ENCODE results near the gene PTTG1IP. TPM values are rescaled to one million over a fixed set of nuclear protein-coding genes. Genes with fewer than 3 reads are reported as not detected.
"Not testable (repeated sequence)": the region's sequence is repeated elsewhere in the genome, so short reads cannot be mapped to it uniquely, and the experiment has no call there.

The PTTG1IP gene
- total and polyA plus RNA-seq, 2 experiments from 2014 or later = 676 to 814 TPM

DNA sequence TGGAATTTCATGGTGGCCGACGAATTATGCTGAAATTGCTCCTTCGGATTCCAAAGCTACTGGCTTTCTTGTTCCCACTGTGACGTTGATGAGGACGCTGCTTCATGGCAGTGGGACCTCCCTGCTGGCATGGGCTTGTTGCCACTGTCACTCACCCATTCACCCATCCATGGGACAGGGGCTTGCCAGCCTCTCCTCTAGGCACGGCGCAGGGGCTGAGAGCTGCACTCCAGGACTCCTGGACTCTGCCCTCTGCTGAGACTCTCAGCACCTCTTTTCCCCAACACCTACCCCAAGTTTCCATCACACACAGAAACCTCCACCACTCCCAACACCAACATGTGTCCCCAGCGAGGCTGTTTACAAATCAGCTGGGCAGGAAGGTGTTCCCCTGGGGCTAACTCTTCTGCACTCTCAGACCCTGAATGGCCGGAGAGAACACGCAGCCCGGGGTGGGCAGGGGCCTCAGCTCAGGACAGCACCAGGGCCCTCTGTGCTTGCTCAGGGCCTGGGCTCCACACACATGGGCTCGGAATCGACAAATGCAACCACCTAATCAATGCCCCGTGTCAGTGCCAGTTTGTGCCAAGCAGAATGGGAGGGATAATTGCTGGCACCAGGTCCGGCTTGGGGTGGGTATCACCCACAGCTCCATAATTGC is 44.1 kb upstream of the PTTG1IP start:
- H3K9me3 ChIP-seq (ENCODE audit: low read depth) = no peaks in the 10 kb centered on the region
- H3K9me2 ChIP-seq (ENCODE audit: insufficient read depth) = no peaks in the 10 kb centered on the region
- in situ Hi-C loops (cut with MboI) = no loop called here
- H3K4me1 ChIP-seq (ENCODE audit: insufficient read depth) = 0 out of 2 replicates have a peak, but pooled peaks cover 5% of the 10 kb centered on the region
- H3K27ac ChIP-seq = no peak overlapping the region
- H2AFZ ChIP-seq = no peak overlapping the region
- H3K27me3 ChIP-seq (replicated peaks; ENCODE audit: insufficient read depth) = no peaks in the 10 kb centered on the region
- H3K79me2 ChIP-seq (ENCODE audit: insufficient read depth) = no peaks in the 10 kb centered on the region
- H4K20me1 ChIP-seq (ENCODE audit: insufficient read depth) = no peaks in the 10 kb centered on the region
- no peak overlapping the region for H3K4me2 ChIP-seq (ENCODE audit: unreplicated experiment)
- no peak overlapping the region for H3K4me3 ChIP-seq
- WGBS, 2 experiments (ENCODE audit: low coverage in 1 of 2, low lambda C conversion rate in 2 of 2, missing lambda C conversion rate in 2 of 2) = 78 to 82% methylated on average over 15 of the region's 15 CpGs
- TF ChIP-seq EZH2phosphoT487 (IDR thresholded peaks at IDR 0.05; ENCODE audit: insufficient read depth, low read depth) (no peak), EZH2 (IDR thresholded peaks at IDR 0.05; ENCODE audit: insufficient read depth, poor library complexity, severe bottlenecking) (no peak)
- H3F3A ChIP-seq (ENCODE audit: insufficient read depth) = no peaks in the 10 kb centered on the region
- no peak for DNase-seq
- H3K36me3 ChIP-seq (ENCODE audit: low read depth) = no peaks in the 10 kb centered on the region
- H3K9ac ChIP-seq = no peak overlapping the region

DNA sequence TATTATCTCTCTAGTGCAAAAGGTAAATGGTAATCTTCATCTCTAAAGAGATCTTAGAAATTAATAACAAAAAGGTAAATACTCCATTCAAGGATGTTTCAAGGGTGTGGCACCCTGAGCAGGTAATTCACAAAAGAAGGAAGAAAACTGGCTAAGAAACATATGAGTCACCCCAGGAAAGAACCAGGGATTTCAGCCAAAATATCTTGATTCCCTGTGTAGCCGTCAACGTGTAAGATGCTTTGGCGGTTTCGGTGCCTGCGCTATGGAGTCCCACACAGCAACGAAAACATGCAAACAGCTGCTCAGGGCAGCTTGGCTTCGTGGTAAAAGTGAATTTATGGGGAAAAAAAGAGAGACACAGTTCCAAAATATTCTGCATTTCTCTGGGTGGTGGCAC is 43.5 kb upstream of the PTTG1IP start:
- no peaks in the 10 kb centered on the region for H3K9me2 ChIP-seq (ENCODE audit: insufficient read depth)
- H3K9ac ChIP-seq = no peak overlapping the region
- no peak overlapping the region for H3K27ac ChIP-seq
- H3K79me2 ChIP-seq (ENCODE audit: insufficient read depth) = no peaks in the 10 kb centered on the region
- no peaks in the 10 kb centered on the region for H3F3A ChIP-seq (ENCODE audit: insufficient read depth)
- DNase-seq = no peak
- no peaks in the 10 kb centered on the region for H3K36me3 ChIP-seq (ENCODE audit: low read depth)
- no peak for TF ChIP-seq EZH2 (IDR thresholded peaks at IDR 0.05; ENCODE audit: insufficient read depth, poor library complexity, severe bottlenecking)
- TF ChIP-seq EZH2phosphoT487 (IDR thresholded peaks at IDR 0.05; ENCODE audit: insufficient read depth, low read depth) = no peak
- WGBS, 2 experiments (ENCODE audit: low coverage in 1 of 2, low lambda C conversion rate in 2 of 2, missing lambda C conversion rate in 2 of 2) = 66 to 73% methylated on average over 7 of the region's 7 CpGs
- no peaks in the 10 kb centered on the region for H4K20me1 ChIP-seq (ENCODE audit: insufficient read depth)
- no peaks in the 10 kb centered on the region for H3K27me3 ChIP-seq (replicated peaks; ENCODE audit: insufficient read depth)
- 0 out of 2 replicates have a peak, but pooled peaks cover 5% of the 10 kb centered on the region for H3K4me1 ChIP-seq (ENCODE audit: insufficient read depth)
- in situ Hi-C loops (cut with MboI) = no loop called here
- no peak overlapping the region for H2AFZ ChIP-seq
- H3K9me3 ChIP-seq (ENCODE audit: low read depth) = no peaks in the 10 kb centered on the region
- H3K4me2 ChIP-seq (ENCODE audit: unreplicated experiment) = no peak overlapping the region
- no peak overlapping the region for H3K4me3 ChIP-seq

DNA sequence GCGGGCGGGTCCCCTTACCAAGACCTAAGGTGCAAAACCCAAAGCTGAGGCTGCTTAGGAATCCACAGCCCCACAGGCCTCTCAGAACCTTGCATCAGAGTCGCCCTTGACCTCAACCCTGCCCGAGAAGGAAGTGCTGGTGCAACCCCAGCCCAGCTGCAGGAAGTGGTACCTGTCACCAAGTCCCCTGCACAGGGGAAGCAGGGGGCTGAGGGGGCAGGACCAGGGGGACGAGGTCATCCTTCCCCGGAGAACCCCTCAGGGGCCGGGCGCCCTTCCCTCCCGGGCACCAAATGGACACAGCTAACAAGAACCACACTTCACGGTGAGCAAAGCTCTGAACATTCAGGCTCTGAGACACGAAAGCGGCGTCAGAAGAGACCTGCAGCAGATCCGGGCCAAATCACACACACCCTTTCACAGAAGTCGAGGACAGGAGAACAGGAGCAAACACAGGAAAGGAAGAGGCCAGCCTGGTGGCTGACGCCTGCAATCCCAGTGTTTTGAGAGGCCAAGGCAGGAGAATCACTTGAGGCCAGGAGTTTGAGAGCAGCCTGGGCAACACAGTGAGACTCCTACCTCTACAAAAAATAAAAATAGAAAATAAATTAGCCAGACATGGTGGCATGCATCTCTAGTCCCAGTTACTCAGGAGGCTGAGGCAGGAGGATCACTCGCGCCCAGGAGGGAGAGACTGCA is 40.8 kb upstream of the PTTG1IP start:
- Histone ChIP-seq H2AFZ (no peak overlapping the region), H3K27ac (no peak overlapping the region)
- 88 to 92% methylated on average over 17 to 18 of the region's 18 CpGs for WGBS, 2 experiments (ENCODE audit: low coverage in 1 of 2, low lambda C conversion rate in 2 of 2, missing lambda C conversion rate in 2 of 2)

DNA sequence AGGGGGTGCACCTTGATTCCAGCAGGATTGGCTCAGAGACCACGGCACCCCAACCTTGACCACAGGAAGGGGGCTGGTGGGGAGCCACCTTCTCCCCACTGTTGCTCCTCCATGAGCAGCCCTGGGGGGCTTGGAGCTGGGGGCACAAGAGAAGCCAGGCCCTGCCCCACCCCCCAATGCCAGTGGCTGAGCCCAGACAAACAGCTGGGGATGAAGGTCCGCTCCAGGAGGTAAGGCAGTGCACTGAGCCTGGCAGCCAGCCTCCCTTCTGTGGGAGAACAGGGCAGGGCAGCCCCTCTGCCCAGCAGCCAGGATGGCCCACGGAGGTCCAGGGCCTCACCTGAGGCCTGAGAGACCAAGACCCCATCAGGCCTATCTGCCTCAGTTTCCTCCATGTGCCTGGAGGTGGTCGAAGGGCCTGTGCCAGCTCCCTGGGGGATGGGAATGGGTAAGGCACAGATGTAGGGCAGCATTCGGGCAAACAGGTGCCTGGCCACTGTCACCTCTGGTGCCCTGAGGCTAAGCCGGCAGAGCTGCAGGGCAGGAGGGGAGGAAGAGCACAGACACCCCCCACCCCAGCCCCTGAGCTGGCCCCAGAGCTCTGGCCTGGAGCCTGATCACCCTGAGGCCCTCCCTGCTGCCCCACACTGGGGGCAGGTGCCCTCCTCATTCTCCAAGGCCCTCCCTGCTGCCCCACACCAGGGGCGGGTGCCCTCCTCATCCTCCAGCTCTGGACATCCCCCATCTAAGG is 40.1 kb upstream of the PTTG1IP start:
- no peaks in the 10 kb centered on the region for H4K20me1 ChIP-seq (ENCODE audit: insufficient read depth)
- H3K9me3 ChIP-seq (ENCODE audit: low read depth) = no peaks in the 10 kb centered on the region
- H2AFZ ChIP-seq = no peak overlapping the region
- H3K4me1 ChIP-seq (ENCODE audit: insufficient read depth) = peaks cover 5% of the 10 kb centered on the region; the same call in 1 of the 2 replicates
- no peak overlapping the region for H3K9ac ChIP-seq
- in situ Hi-C loops (cut with MboI) = no loop called here
- no peaks in the 10 kb centered on the region for H3F3A ChIP-seq (ENCODE audit: insufficient read depth)
- H3K4me2 ChIP-seq (ENCODE audit: unreplicated experiment) = no peak overlapping the region
- no peaks in the 10 kb centered on the region for H3K79me2 ChIP-seq (ENCODE audit: insufficient read depth)
- DNase-seq = no peak
- no peaks in the 10 kb centered on the region for H3K27me3 ChIP-seq (replicated peaks; ENCODE audit: insufficient read depth)
- H3K9me2 ChIP-seq (ENCODE audit: insufficient read depth) = no peaks in the 10 kb centered on the region
- WGBS, 2 experiments (ENCODE audit: low coverage in 1 of 2, low lambda C conversion rate in 2 of 2, missing lambda C conversion rate in 2 of 2) = 82 to 87% methylated on average over 6 to 7 of the region's 7 CpGs
- H3K27ac ChIP-seq = no peak overlapping the region
- H3K36me3 ChIP-seq (ENCODE audit: low read depth) = no peaks in the 10 kb centered on the region
- TF ChIP-seq EZH2phosphoT487 (IDR thresholded peaks at IDR 0.05; ENCODE audit: insufficient read depth, low read depth) = no peak
- no peak for TF ChIP-seq EZH2 (IDR thresholded peaks at IDR 0.05; ENCODE audit: insufficient read depth, poor library complexity, severe bottlenecking)
- no peak overlapping the region for H3K4me3 ChIP-seq

More for the DNA sequence above, 40.8 kb upstream of the PTTG1IP start:
- in situ Hi-C loops (cut with MboI) = no loop called here
- H3F3A ChIP-seq (ENCODE audit: insufficient read depth) = no peaks in the 10 kb centered on the region
- H3K4me2 ChIP-seq (ENCODE audit: unreplicated experiment) = no peak overlapping the region
- no peaks in the 10 kb centered on the region for H4K20me1 ChIP-seq (ENCODE audit: insufficient read depth)
- H3K9ac ChIP-seq = no peak overlapping the region
- no peaks in the 10 kb centered on the region for H3K36me3 ChIP-seq (ENCODE audit: low read depth)
- no peaks in the 10 kb centered on the region for H3K9me3 ChIP-seq (ENCODE audit: low read depth)
- no peaks in the 10 kb centered on the region for H3K79me2 ChIP-seq (ENCODE audit: insufficient read depth)
- H3K9me2 ChIP-seq (ENCODE audit: insufficient read depth) = no peaks in the 10 kb centered on the region
- TF ChIP-seq EZH2 (IDR thresholded peaks at IDR 0.05; ENCODE audit: insufficient read depth, poor library complexity, severe bottlenecking) (no peak), EZH2phosphoT487 (IDR thresholded peaks at IDR 0.05; ENCODE audit: insufficient read depth, low read depth) (no peak)
- DNase-seq = no peak
- H3K4me3 ChIP-seq = no peak overlapping the region
- H3K27me3 ChIP-seq (replicated peaks; ENCODE audit: insufficient read depth) = no peaks in the 10 kb centered on the region
- 0 out of 2 replicates have a peak, but pooled peaks cover 5% of the 10 kb centered on the region for H3K4me1 ChIP-seq (ENCODE audit: insufficient read depth)

DNA sequence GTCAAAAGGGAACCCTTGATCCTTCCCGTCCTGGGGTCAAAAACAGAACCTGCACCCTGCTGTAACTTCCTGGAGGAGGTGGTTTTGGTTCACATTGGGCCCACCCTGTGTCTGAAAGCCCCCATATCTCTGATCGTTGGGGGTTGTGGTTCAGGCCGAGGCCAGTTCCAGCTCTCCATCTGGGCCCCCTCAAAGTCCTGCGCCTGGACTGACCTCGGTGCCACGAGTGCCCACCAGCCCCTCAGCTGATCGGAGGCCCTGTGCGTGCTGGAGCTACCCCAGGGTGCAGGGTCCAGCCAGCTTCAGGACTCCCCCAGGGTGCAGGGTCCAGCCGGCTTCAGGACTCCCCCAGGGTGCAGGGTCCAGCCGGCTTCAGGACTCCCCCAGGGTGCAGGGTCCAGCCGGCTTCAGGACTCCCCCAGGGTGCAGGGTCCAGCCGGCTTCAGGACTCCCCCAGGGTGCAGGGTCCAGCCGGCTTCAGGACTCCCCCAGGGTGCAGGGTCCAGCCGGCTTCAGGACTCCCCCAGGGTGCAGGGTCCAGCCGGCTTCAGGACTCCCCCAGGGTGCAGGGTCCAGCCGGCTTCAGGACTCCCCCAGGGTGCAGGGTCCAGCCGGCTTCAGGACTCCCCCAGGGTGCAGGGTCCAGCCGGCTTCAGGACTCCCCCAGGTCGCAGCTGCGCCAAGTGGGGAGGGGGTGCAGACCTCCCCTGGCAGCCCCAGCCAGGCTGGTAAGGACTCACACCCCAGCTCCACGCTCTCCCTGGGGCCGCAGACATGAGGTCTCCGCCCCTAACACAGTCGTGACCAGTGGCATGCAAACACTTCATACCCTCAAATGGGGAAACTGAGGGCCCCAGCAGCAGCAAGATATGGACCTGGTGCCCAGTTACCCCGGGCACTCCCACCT is 39.3 kb upstream of the PTTG1IP start:
- H3K4me1 ChIP-seq (ENCODE audit: insufficient read depth); H3K9ac ChIP-seq; in situ Hi-C loops (cut with MboI); H3K4me3 ChIP-seq; H3K79me2 ChIP-seq (ENCODE audit: insufficient read depth); H3K9me2 ChIP-seq (ENCODE audit: insufficient read depth); H3K9me3 ChIP-seq (ENCODE audit: low read depth); H4K20me1 ChIP-seq (ENCODE audit: insufficient read depth); H3K4me2 ChIP-seq (ENCODE audit: unreplicated experiment); H3K27me3 ChIP-seq (replicated peaks; ENCODE audit: insufficient read depth); H3K27ac ChIP-seq; H3K36me3 ChIP-seq (ENCODE audit: low read depth); DNase-seq; H2AFZ ChIP-seq; H3F3A ChIP-seq (ENCODE audit: insufficient read depth): not testable (repeated sequence)
- 73 to 76% methylated on average over 14 to 17 of the region's 25 CpGs for whole genome bisulfite sequencing, 2 experiments (ENCODE audit: low coverage in 1 of 2, low lambda C conversion rate in 2 of 2, missing lambda C conversion rate in 2 of 2)
